ENCODE measurements around the gene SDK1. TPM values are rescaled to one million over a fixed set of nuclear protein-coding genes. Genes with fewer than 3 reads are reported as not detected.

SDK1 gene
- total and polyA plus RNA-seq, 2 donors = 3.2 to 7.8 TPM

- no peak for DNase-seq (ENCODE audit: low read depth in 6 of 9, low spot score in 9 of 9)
- H3K27me3 ChIP-seq (ENCODE audit: control insufficient read depth in 2 of 2, insufficient read depth in 1 of 2, low read length in 1 of 2) = no peaks in the 10 kb centered on the region
- WGBS = 91% methylated on average over 6 of the region's 6 CpGs
- H3K36me3 ChIP-seq (ENCODE audit: control insufficient read depth in 2 of 2, insufficient read depth in 2 of 2, low read length in 1 of 2) = no peaks in the 10 kb centered on the region
- H3K27ac ChIP-seq (ENCODE audit: low read depth in 1 of 2, low read length in 1 of 2) = no peak overlapping the region
- H3K4me3 ChIP-seq (ENCODE audit: low read length in 2 of 2) = no peak overlapping the region
- H3K4me1 ChIP-seq (ENCODE audit: control insufficient read depth in 2 of 2, insufficient read depth in 2 of 2, low read length in 2 of 2) = no peaks in the 10 kb centered on the region
- no peaks in the 10 kb centered on the region for H3K9me3 ChIP-seq (ENCODE audit: control insufficient read depth in 2 of 2, insufficient read depth in 1 of 2, low read length in 1 of 2)
Measured at GRCh38 chr7:3560495-3560894, 259.4 kb downstream of the SDK1 start.

GRCh38 chr7:3561932-3562331, 260.9 kb downstream of the SDK1 start:
- DNase-seq (ENCODE audit: low read depth in 6 of 9, low spot score in 9 of 9) = no peak
- Histone ChIP-seq H3K4me1 (ENCODE audit: control insufficient read depth in 2 of 2, insufficient read depth in 2 of 2, low read length in 2 of 2) (no peaks in the 10 kb centered on the region), H3K36me3 (ENCODE audit: control insufficient read depth in 2 of 2, insufficient read depth in 2 of 2, low read length in 1 of 2) (no peaks in the 10 kb centered on the region), H3K27ac (ENCODE audit: low read depth in 1 of 2, low read length in 1 of 2) (no peak overlapping the region), H3K27me3 (ENCODE audit: control insufficient read depth in 2 of 2, insufficient read depth in 1 of 2, low read length in 1 of 2) (no peaks in the 10 kb centered on the region), H3K4me3 (ENCODE audit: low read length in 2 of 2) (no peak overlapping the region), H3K9me3 (ENCODE audit: control insufficient read depth in 2 of 2, insufficient read depth in 1 of 2, low read length in 1 of 2) (no peaks in the 10 kb centered on the region)
- WGBS = 95% methylated on average over 5 of the region's 5 CpGs

- Histone ChIP-seq H3K36me3 (ENCODE audit: control insufficient read depth in 2 of 2, insufficient read depth in 2 of 2, low read length in 1 of 2) (no peaks in the 10 kb centered on the region), H3K9me3 (ENCODE audit: control insufficient read depth in 2 of 2, insufficient read depth in 1 of 2, low read length in 1 of 2) (no peaks in the 10 kb centered on the region), H3K4me1 (ENCODE audit: control insufficient read depth in 2 of 2, insufficient read depth in 2 of 2, low read length in 2 of 2) (no peaks in the 10 kb centered on the region), H3K27ac (ENCODE audit: low read depth in 1 of 2, low read length in 1 of 2) (no peak overlapping the region), H3K27me3 (ENCODE audit: control insufficient read depth in 2 of 2, insufficient read depth in 1 of 2, low read length in 1 of 2) (no peaks in the 10 kb centered on the region), H3K4me3 (ENCODE audit: low read length in 2 of 2) (no peak overlapping the region)
- 74% methylated on average over 3 of the region's 3 CpGs for WGBS
- no peak for DNase-seq (ENCODE audit: low read depth in 6 of 9, low spot score in 9 of 9)
Measured at GRCh38 chr7:3564231-3564630, 263.2 kb downstream of the SDK1 start.

- no peak overlapping the region for H3K4me3 ChIP-seq (ENCODE audit: low read length in 2 of 2)
- no peak for DNase-seq (ENCODE audit: low read depth in 6 of 9, low spot score in 9 of 9)
- H3K4me1 ChIP-seq (ENCODE audit: control insufficient read depth in 2 of 2, insufficient read depth in 2 of 2, low read length in 2 of 2) = no peaks in the 10 kb centered on the region
- H3K27me3 ChIP-seq (ENCODE audit: control insufficient read depth in 2 of 2, insufficient read depth in 1 of 2, low read length in 1 of 2) = no peaks in the 10 kb centered on the region
- H3K36me3 ChIP-seq (ENCODE audit: control insufficient read depth in 2 of 2, insufficient read depth in 2 of 2, low read length in 1 of 2) = no peaks in the 10 kb centered on the region
- WGBS = 97% methylated on average over 1 of the region's 1 CpG
- H3K9me3 ChIP-seq (ENCODE audit: control insufficient read depth in 2 of 2, insufficient read depth in 1 of 2, low read length in 1 of 2) = no peaks in the 10 kb centered on the region
- H3K27ac ChIP-seq (ENCODE audit: low read depth in 1 of 2, low read length in 1 of 2) = no peak overlapping the region
Measured at GRCh38 chr7:3568516-3568915, 267.5 kb downstream of the SDK1 start.

GRCh38 chr7:3569643-3570042, 268.6 kb downstream of the SDK1 start:
- Histone ChIP-seq H3K36me3 (ENCODE audit: control insufficient read depth in 2 of 2, insufficient read depth in 2 of 2, low read length in 1 of 2) (no peaks in the 10 kb centered on the region), H3K4me3 (ENCODE audit: low read length in 2 of 2) (no peak overlapping the region), H3K9me3 (ENCODE audit: control insufficient read depth in 2 of 2, insufficient read depth in 1 of 2, low read length in 1 of 2) (no peaks in the 10 kb centered on the region), H3K27ac (ENCODE audit: low read depth in 1 of 2, low read length in 1 of 2) (no peak overlapping the region), H3K27me3 (ENCODE audit: control insufficient read depth in 2 of 2, insufficient read depth in 1 of 2, low read length in 1 of 2) (no peaks in the 10 kb centered on the region), H3K4me1 (ENCODE audit: control insufficient read depth in 2 of 2, insufficient read depth in 2 of 2, low read length in 2 of 2) (no peaks in the 10 kb centered on the region)
- no peak for DNase-seq (ENCODE audit: low read depth in 6 of 9, low spot score in 9 of 9)
- 95% methylated on average over 3 of the region's 3 CpGs for WGBS

GRCh38 chr7:3573151-3573550, 272.1 kb downstream of the SDK1 start:
- DNase-seq (ENCODE audit: low read depth in 6 of 9, low spot score in 9 of 9) = no peak
- Histone ChIP-seq H3K4me1 (ENCODE audit: control insufficient read depth in 2 of 2, insufficient read depth in 2 of 2, low read length in 2 of 2) (no peaks in the 10 kb centered on the region), H3K9me3 (ENCODE audit: control insufficient read depth in 2 of 2, insufficient read depth in 1 of 2, low read length in 1 of 2) (no peaks in the 10 kb centered on the region), H3K27me3 (ENCODE audit: control insufficient read depth in 2 of 2, insufficient read depth in 1 of 2, low read length in 1 of 2) (no peaks in the 10 kb centered on the region), H3K36me3 (ENCODE audit: control insufficient read depth in 2 of 2, insufficient read depth in 2 of 2, low read length in 1 of 2) (no peaks in the 10 kb centered on the region), H3K27ac (ENCODE audit: low read depth in 1 of 2, low read length in 1 of 2) (no peak overlapping the region), H3K4me3 (ENCODE audit: low read length in 2 of 2) (no peak overlapping the region)
- 90% methylated on average over 6 of the region's 6 CpGs for WGBS

GRCh38 chr7:3574386-3574785, 273.3 kb downstream of the SDK1 start:
- no peak overlapping the region for H3K4me3 ChIP-seq (ENCODE audit: low read length in 2 of 2)
- no peak overlapping the region for H3K27ac ChIP-seq (ENCODE audit: low read depth in 1 of 2, low read length in 1 of 2)
- H3K4me1 ChIP-seq (ENCODE audit: control insufficient read depth in 2 of 2, insufficient read depth in 2 of 2, low read length in 2 of 2) = no peaks in the 10 kb centered on the region
- H3K9me3 ChIP-seq (ENCODE audit: control insufficient read depth in 2 of 2, insufficient read depth in 1 of 2, low read length in 1 of 2) = no peaks in the 10 kb centered on the region
- DNase-seq (ENCODE audit: low read depth in 6 of 9, low spot score in 9 of 9) = no peak
- WGBS = 85% methylated on average over 9 of the region's 9 CpGs
- H3K27me3 ChIP-seq (ENCODE audit: control insufficient read depth in 2 of 2, insufficient read depth in 1 of 2, low read length in 1 of 2) = no peaks in the 10 kb centered on the region
- H3K36me3 ChIP-seq (ENCODE audit: control insufficient read depth in 2 of 2, insufficient read depth in 2 of 2, low read length in 1 of 2) = no peaks in the 10 kb centered on the region

- Histone ChIP-seq H3K27me3 (ENCODE audit: control insufficient read depth in 2 of 2, insufficient read depth in 1 of 2, low read length in 1 of 2) (no peaks in the 10 kb centered on the region), H3K9me3 (ENCODE audit: control insufficient read depth in 2 of 2, insufficient read depth in 1 of 2, low read length in 1 of 2) (no peaks in the 10 kb centered on the region), H3K36me3 (ENCODE audit: control insufficient read depth in 2 of 2, insufficient read depth in 2 of 2, low read length in 1 of 2) (no peaks in the 10 kb centered on the region), H3K4me3 (ENCODE audit: low read length in 2 of 2) (no peak overlapping the region), H3K27ac (ENCODE audit: low read depth in 1 of 2, low read length in 1 of 2) (no peak overlapping the region), H3K4me1 (ENCODE audit: control insufficient read depth in 2 of 2, insufficient read depth in 2 of 2, low read length in 2 of 2) (no peaks in the 10 kb centered on the region)
- 91% methylated on average over 7 of the region's 7 CpGs for WGBS
- no peak for DNase-seq (ENCODE audit: low read depth in 6 of 9, low spot score in 9 of 9)
Measured at GRCh38 chr7:3575753-3576531, 274.9 kb downstream of the SDK1 start.

GRCh38 chr7:3578399-3578798, 277.3 kb downstream of the SDK1 start:
- no peak for DNase-seq (ENCODE audit: low read depth in 6 of 9, low spot score in 9 of 9)
- no peaks in the 10 kb centered on the region for H3K9me3 ChIP-seq (ENCODE audit: control insufficient read depth in 2 of 2, insufficient read depth in 1 of 2, low read length in 1 of 2)
- H3K36me3 ChIP-seq (ENCODE audit: control insufficient read depth in 2 of 2, insufficient read depth in 2 of 2, low read length in 1 of 2) = no peaks in the 10 kb centered on the region
- no peaks in the 10 kb centered on the region for H3K4me1 ChIP-seq (ENCODE audit: control insufficient read depth in 2 of 2, insufficient read depth in 2 of 2, low read length in 2 of 2)
- H3K4me3 ChIP-seq (ENCODE audit: low read length in 2 of 2) = no peak overlapping the region
- whole genome bisulfite sequencing = 92% methylated on average over 6 of the region's 6 CpGs
- no peak overlapping the region for H3K27ac ChIP-seq (ENCODE audit: low read depth in 1 of 2, low read length in 1 of 2)
- no peaks in the 10 kb centered on the region for H3K27me3 ChIP-seq (ENCODE audit: control insufficient read depth in 2 of 2, insufficient read depth in 1 of 2, low read length in 1 of 2)

Measured in thymus (tissue), 11 donors.